Tibial nerve (tissue), 4 donors: ENCODE data around the gene PRPS1. TPM values are rescaled to one million over a fixed set of nuclear protein-coding genes. Genes with fewer than 3 reads are reported as not detected.
"Not testable (repeated sequence)": the region's sequence is repeated elsewhere in the genome, so short reads cannot be mapped to it uniquely, and the experiment has no call there.

ENCODE experiments used
- DNase-seq, 2 donors: peaks; one replicate each; pipeline ENCODE4 v3.0.0-alpha.2; 2019; ENCODE audit warnings: low spot score in 2 of 2
- H3K27ac ChIP-seq, 4 donors: fragments of 200-600 bp; sonication (generic) in 3 of 4; one replicate each; pipeline ENCODE4 v1.5.1; 2017 to 2019; ENCODE audit warnings: mild to moderate bottlenecking in 1 of 4
- H3K27me3 ChIP-seq, 2 donors: fragments of 200-600 bp; sonication (generic) in 1 of 2; one replicate each; pipeline versions ENCODE4 v1.5.1 to v1.6.0; 2017 to 2019
- H3K36me3 ChIP-seq, 3 donors: fragments of 200-600 bp; sonication (generic); one replicate each; pipeline ENCODE4 v1.5.1; 2018 to 2019
- H3K4me1 ChIP-seq, 4 donors: fragments of 200-600 bp; sonication (generic) in 3 of 4; one replicate each; pipeline ENCODE4 v1.5.1; 2017 to 2019
- H3K4me3 ChIP-seq, 4 donors: fragments of 200-600 bp; sonication (generic) in 3 of 4; one replicate each; pipeline ENCODE4 v1.5.1; 2017 to 2019; ENCODE audit warnings: mild to moderate bottlenecking in 1 of 4, moderate library complexity in 1 of 4
- H3K9me3 ChIP-seq, 4 donors: fragments of 200-600 bp; sonication (generic) in 3 of 4; one replicate each; pipeline ENCODE4 v1.5.1; 2017 to 2019
- CTCF ChIP-seq, 5 experiments: fragments of 200-600 bp in 3 of 5; fragments of 450-650 bp in 2 of 5; sonication (generic) in 3 of 5; IDR thresholded peaks; one replicate each; pipeline ENCODE4 v1.5.1; 2016 to 2019; ENCODE audit warnings: antibody characterized with exemption in 5 of 5, mild to moderate bottlenecking in 3 of 5, moderate library complexity in 2 of 5
- EP300 ChIP-seq, 2 donors: sonication (generic); formaldehyde crosslinking; IDR thresholded peaks; one replicate each; pipeline ENCODE4 v1.6.1; 2017; ENCODE audit warnings: antibody characterized with exemption in 2 of 2, mild to moderate bottlenecking in 1 of 2
- POLR2A ChIP-seq, 2 donors: fragments of 450-650 bp; IDR thresholded peaks; one replicate each; pipeline ENCODE4 v1.6.1; 2017; ENCODE audit warnings: antibody characterized with exemption in 2 of 2, mild to moderate bottlenecking in 2 of 2, moderate library complexity in 2 of 2
- whole genome bisulfite sequencing, 2 donors: methylation state at CpG; one replicate each; pipeline ENCODE4 v1.1.5; 2018; 5-methylcytosine and 5-hydroxymethylcytosine counted together
- total RNA-seq, 4 donors: library from RNA; depleted of rRNA; stranded (reverse); fragments of >200 nt; gene quantifications; one replicate each; pipeline ENCODE4 v1.1.0, GENCODE V29; 2016

The PRPS1 gene
- total RNA-seq, 4 donors from 2014 or later: 19.0 to 33.3 (median 28.9) TPM

GRCh38 chrX:107667426-107667825, 39.1 kb downstream of the PRPS1 start:
- no peak for TF ChIP-seq CTCF (IDR thresholded peaks at IDR 0.05)
- no peak for TF ChIP-seq POLR2A (IDR thresholded peaks at IDR 0.05)
- no peak for TF ChIP-seq EP300 (IDR thresholded peaks at IDR 0.05)
- 45 to 100% methylated on average over 1 of the region's 1 CpG for WGBS, 2 donors
- Histone ChIP-seq H3K36me3 (no peaks in the 10 kb centered on the region), H3K27me3 (peaks cover 0 to 4% of the 10 kb centered on the region in 2 donors), H3K9me3 (no peaks in the 10 kb centered on the region), H3K27ac (no peak overlapping the region), H3K4me1 (no peaks in the 10 kb centered on the region), H3K4me3 (no peak overlapping the region)
- no peak for DNase-seq

- not testable (repeated sequence) for H3K36me3 ChIP-seq, H3K27ac ChIP-seq, H3K4me3 ChIP-seq, DNase-seq, H3K27me3 ChIP-seq, H3K9me3 ChIP-seq
- 73 to 86% methylated on average over 5 of the region's 5 CpGs for WGBS, 2 donors
- H3K4me1 ChIP-seq: peaks cover 0 to 12% (median 4%) of the 10 kb centered on the region in 4 donors
Measured at GRCh38 chrX:107668710-107669109, 40.4 kb downstream of the PRPS1 start.

GRCh38 chrX:107669261-107669660, 41.0 kb downstream of the PRPS1 start:
- DNase-seq: no peak
- Histone ChIP-seq H3K27me3 (peaks cover 0 to 8% of the 10 kb centered on the region in 2 donors), H3K4me1 (peaks cover 0 to 12% (median 4%) of the 10 kb centered on the region in 4 donors), H3K36me3 (no peaks in the 10 kb centered on the region), H3K9me3 (no peaks in the 10 kb centered on the region), H3K27ac (no peak overlapping the region), H3K4me3 (no peak overlapping the region)
- TF ChIP-seq EP300 (IDR thresholded peaks at IDR 0.05): no peak
- TF ChIP-seq CTCF (IDR thresholded peaks at IDR 0.05): no peak
- no peak for TF ChIP-seq POLR2A (IDR thresholded peaks at IDR 0.05)
- WGBS, 2 donors: 64 to 94% methylated on average over 3 to 4 of the region's 4 CpGs

- TF ChIP-seq EP300 (IDR thresholded peaks at IDR 0.05): no peak
- WGBS, 2 donors: 52 to 58% methylated on average over 5 of the region's 5 CpGs
- DNase-seq: no peak
- peaks cover 0 to 8% of the 10 kb centered on the region in 2 donors for H3K27me3 ChIP-seq
- no peaks in the 10 kb centered on the region for H3K9me3 ChIP-seq
- H3K36me3 ChIP-seq: no peaks in the 10 kb centered on the region
- peak overlapping the region in 1 of 4 donors; percentile 20 for H3K27ac ChIP-seq
- H3K4me1 ChIP-seq: peaks cover 0 to 16% (median 5%) of the 10 kb centered on the region in 4 donors
- H3K4me3 ChIP-seq: no peak overlapping the region
Measured at GRCh38 chrX:107669885-107670628, 41.7 kb downstream of the PRPS1 start.

- not testable (repeated sequence) for H3K4me3 ChIP-seq, H3K9me3 ChIP-seq, H3K27me3 ChIP-seq, DNase-seq, H3K36me3 ChIP-seq
- Histone ChIP-seq H3K27ac (peak overlapping the region in 1 of 4 donors; percentile 37), H3K4me1 (peaks cover 0 to 18% (median 6%) of the 10 kb centered on the region in 4 donors)
- WGBS, 2 donors: 92 to 93% methylated on average over 5 to 9 of the region's 9 CpGs
Measured at GRCh38 chrX:107671256-107671655, 42.9 kb downstream of the PRPS1 start.

GRCh38 chrX:107672955-107673378, 44.7 kb downstream of the PRPS1 start:
- H3K4me3 ChIP-seq: no peak overlapping the region
- H3K9me3 ChIP-seq: no peaks in the 10 kb centered on the region
- H3K36me3 ChIP-seq: no peaks in the 10 kb centered on the region
- H3K27me3 ChIP-seq: peaks cover 0 to 8% of the 10 kb centered on the region in 2 donors
- DNase-seq: peak; percentile 65 to 67
- TF ChIP-seq POLR2A (IDR thresholded peaks at IDR 0.05) (peak; percentile 10 to 24), CTCF (IDR thresholded peaks at IDR 0.05) (peak; percentile 41 to 80 (median 69)), EP300 (IDR thresholded peaks at IDR 0.05) (peak in 1 of 2 donors; percentile 65)
- WGBS, 2 donors: 0 to 22% methylated on average over 2 to 8 of the region's 9 CpGs
- peaks cover 0 to 26% (median 12%) of the 10 kb centered on the region in 4 donors for H3K4me1 ChIP-seq
- H3K27ac ChIP-seq: peak overlapping the region; percentile 94 to 99 (median 96)
